Measurements from ENCODE around the gene NKG7. TPM values are rescaled to one million over a fixed set of nuclear protein-coding genes. Genes with fewer than 3 reads are reported as not detected.

NKG7 gene
- polyA plus RNA-seq, 1 donor (not counting 4 experiments of a cell fraction or from before 2014, with no cell fraction given), result not detected

DNA sequence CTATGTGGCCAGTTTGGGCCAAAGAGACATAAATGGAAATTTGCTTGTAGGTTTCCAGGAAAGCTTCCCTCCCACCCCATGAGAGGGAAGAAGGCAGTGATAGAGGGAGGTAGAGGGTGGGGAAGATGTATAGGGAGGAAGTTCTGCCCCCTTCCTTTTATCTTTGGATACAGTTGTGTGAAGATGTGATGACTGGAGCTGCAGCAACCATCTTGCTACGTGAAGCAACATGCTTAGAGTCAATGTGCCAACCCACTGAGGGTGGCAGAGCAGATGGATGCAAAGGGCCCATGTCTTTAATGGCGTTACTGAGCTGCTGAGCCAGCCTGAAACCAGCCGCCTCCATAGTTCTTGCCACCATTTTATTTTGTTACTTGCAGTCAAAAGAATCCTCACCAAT lies 41.3 kb downstream of the NKG7 start:
- Histone ChIP-seq H3K4me2 (ENCODE audit: control insufficient read depth, extremely low read depth, insufficient read depth, low read depth, low read length) (no peak overlapping the region), H3K9me1 (ENCODE audit: control insufficient read depth, extremely low read depth, insufficient read depth, low read length) (no peaks in the 10 kb centered on the region), H3K36me3 (ENCODE audit: control insufficient read depth in 2 of 2, extremely low read depth in 1 of 2, insufficient read depth in 2 of 2, low read length in 2 of 2) (no peaks in the 10 kb centered on the region), H4K20me1 (ENCODE audit: control insufficient read depth, extremely low read depth, insufficient read depth, low read length) (no peaks in the 10 kb centered on the region), H3K79me2 (ENCODE audit: control insufficient read depth, insufficient read depth, low read length) (no peaks in the 10 kb centered on the region), H2AFZ (ENCODE audit: control insufficient read depth, low read length) (no peak overlapping the region), H3K4me1 (ENCODE audit: control insufficient read depth, extremely low read depth, insufficient read depth, low read length) (no peaks in the 10 kb centered on the region), H3K27me3 (ENCODE audit: control insufficient read depth, extremely low read depth, insufficient read depth, low read length) (peaks cover 10% of the 10 kb centered on the region), H3K27ac (ENCODE audit: control insufficient read depth, insufficient read depth, low read length) (no peak overlapping the region), H3K4me3 (ENCODE audit: control insufficient read depth in 2 of 3, extremely low read depth in 1 of 3, insufficient read depth in 2 of 3, low read depth in 1 of 3, low read length in 3 of 3) (no peak overlapping the region), H3K9me3 (ENCODE audit: control insufficient read depth, low read depth, low read length) (no peaks in the 10 kb centered on the region), H3K9ac (ENCODE audit: control insufficient read depth, extremely low read depth, insufficient read depth, low read length) (no peak overlapping the region)
- no peak for FAIRE-seq
- TF ChIP-seq, protein P1, sequence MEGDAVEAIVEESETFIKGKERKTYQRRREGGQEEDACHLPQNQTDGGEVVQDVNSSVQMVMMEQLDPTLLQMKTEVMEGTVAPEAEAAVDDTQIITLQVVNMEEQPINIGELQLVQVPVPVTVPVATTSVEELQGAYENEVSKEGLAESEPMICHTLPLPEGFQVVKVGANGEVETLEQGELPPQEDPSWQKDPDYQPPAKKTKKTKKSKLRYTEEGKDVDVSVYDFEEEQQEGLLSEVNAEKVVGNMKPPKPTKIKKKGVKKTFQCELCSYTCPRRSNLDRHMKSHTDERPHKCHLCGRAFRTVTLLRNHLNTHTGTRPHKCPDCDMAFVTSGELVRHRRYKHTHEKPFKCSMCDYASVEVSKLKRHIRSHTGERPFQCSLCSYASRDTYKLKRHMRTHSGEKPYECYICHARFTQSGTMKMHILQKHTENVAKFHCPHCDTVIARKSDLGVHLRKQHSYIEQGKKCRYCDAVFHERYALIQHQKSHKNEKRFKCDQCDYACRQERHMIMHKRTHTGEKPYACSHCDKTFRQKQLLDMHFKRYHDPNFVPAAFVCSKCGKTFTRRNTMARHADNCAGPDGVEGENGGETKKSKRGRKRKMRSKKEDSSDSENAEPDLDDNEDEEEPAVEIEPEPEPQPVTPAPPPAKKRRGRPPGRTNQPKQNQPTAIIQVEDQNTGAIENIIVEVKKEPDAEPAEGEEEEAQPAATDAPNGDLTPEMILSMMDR (optimal IDR thresholded peaks at IDR 0.05 in 1 of 3, IDR thresholded peaks at IDR 0.05 in 1 of 3, conservative IDR thresholded peaks at IDR 0.05 in 1 of 3; ENCODE audit: extremely low read depth in 1 of 3, insufficient read depth in 2 of 3, low read length in 3 of 3), result no peak
- no peak for TF ChIP-seq EZH2 (IDR thresholded peaks at IDR 0.05; ENCODE audit: low read length)
- no peak for DNase-seq (ENCODE audit: low read depth, low spot score)
- dilution Hi-C loops (cut with MboI; ENCODE audit: extremely low pct_ligation_motif_present, low sequenced_read_pairs), result no loop called here

DNA sequence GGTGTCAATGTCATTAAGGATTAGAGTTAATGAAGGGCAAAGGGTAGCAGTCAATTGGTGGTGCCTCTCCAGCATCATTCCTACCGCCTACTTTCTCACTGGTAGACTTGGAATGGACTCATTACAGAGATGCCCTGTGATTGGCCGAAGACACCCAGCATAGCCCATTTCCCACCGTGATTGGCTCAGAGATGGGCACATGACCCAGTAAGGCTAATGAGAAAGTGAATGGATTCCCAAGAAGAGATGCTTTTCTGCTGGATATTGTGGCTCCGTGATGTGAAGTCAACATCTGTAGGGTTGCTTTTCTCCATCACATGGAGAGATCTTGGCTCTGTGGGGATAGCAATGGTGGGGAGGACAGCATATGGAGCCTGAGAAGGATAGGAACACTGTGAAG lies 42.1 kb downstream of the NKG7 start:
- H3K4me3 ChIP-seq (ENCODE audit: control insufficient read depth in 2 of 3, extremely low read depth in 1 of 3, insufficient read depth in 2 of 3, low read depth in 1 of 3, low read length in 3 of 3), result no peak overlapping the region
- no peak overlapping the region for H2AFZ ChIP-seq (ENCODE audit: control insufficient read depth, low read length)
- no peaks in the 10 kb centered on the region for H3K9me3 ChIP-seq (ENCODE audit: control insufficient read depth, low read depth, low read length)
- no peaks in the 10 kb centered on the region for H3K36me3 ChIP-seq (ENCODE audit: control insufficient read depth in 2 of 2, extremely low read depth in 1 of 2, insufficient read depth in 2 of 2, low read length in 2 of 2)
- no peak overlapping the region for H3K9ac ChIP-seq (ENCODE audit: control insufficient read depth, extremely low read depth, insufficient read depth, low read length)
- DNase-seq (ENCODE audit: low read depth, low spot score) (no peak), FAIRE-seq (no peak)
- TF ChIP-seq, protein P1 (optimal IDR thresholded peaks at IDR 0.05 in 1 of 3, IDR thresholded peaks at IDR 0.05 in 1 of 3, conservative IDR thresholded peaks at IDR 0.05 in 1 of 3; ENCODE audit: extremely low read depth in 1 of 3, insufficient read depth in 2 of 3, low read length in 3 of 3), result no peak
- no peak for TF ChIP-seq EZH2 (IDR thresholded peaks at IDR 0.05; ENCODE audit: low read length)
- H3K79me2 ChIP-seq (ENCODE audit: control insufficient read depth, insufficient read depth, low read length), result no peaks in the 10 kb centered on the region
- no peak overlapping the region for H3K4me2 ChIP-seq (ENCODE audit: control insufficient read depth, extremely low read depth, insufficient read depth, low read depth, low read length)
- H3K27ac ChIP-seq (ENCODE audit: control insufficient read depth, insufficient read depth, low read length), result no peak overlapping the region
- no peaks in the 10 kb centered on the region for H3K9me1 ChIP-seq (ENCODE audit: control insufficient read depth, extremely low read depth, insufficient read depth, low read length)
- H4K20me1 ChIP-seq (ENCODE audit: control insufficient read depth, extremely low read depth, insufficient read depth, low read length), result no peaks in the 10 kb centered on the region
- H3K27me3 ChIP-seq (ENCODE audit: control insufficient read depth, extremely low read depth, insufficient read depth, low read length), result peaks cover 10% of the 10 kb centered on the region
- no peaks in the 10 kb centered on the region for H3K4me1 ChIP-seq (ENCODE audit: control insufficient read depth, extremely low read depth, insufficient read depth, low read length)
- dilution Hi-C loops (cut with MboI; ENCODE audit: extremely low pct_ligation_motif_present, low sequenced_read_pairs), result no loop called here
